ENCODE measurements around the gene THTPA. TPM values are rescaled to one million over a fixed set of nuclear protein-coding genes. Genes with fewer than 3 reads are reported as not detected.

THTPA gene
- total and polyA plus RNA-seq, 2 of the 4 experiments (the other 2 are of a cell fraction), result 5.0 to 9.2 TPM

DNA sequence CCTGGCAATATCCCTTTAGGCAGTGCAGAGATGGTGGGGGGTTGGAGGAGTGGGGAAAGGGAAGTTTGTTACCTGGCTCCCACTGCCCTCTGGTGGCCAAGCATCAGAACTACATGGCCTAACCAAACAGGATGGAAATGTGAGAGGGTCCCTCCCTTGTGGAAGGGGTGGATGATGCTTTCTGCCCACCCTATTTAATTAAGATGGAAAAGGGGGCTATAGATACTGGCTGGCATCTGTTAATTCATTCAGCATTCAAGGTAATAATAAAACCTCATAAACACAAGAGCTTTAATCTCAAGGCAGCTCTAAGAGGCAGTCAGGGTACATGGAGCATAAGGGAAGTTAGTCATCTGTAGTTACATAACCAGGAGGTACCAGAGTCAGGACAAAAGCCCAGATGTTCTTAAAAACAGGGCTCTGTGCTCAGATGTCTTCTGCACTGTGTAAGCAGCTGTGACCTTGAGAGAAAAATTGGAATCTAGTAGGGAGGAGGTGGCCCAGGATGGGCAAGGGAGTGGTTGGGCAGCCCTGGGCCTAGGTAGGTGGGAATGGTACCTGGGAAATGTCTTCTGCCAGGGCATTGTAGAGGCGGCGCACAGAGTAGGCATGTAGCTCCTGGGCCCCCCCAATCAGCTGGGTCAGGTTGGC, 6.9 kb downstream of the THTPA start (continued):
- TF ChIP-seq BHLHE40 (IDR thresholded peaks at IDR 0.05; ENCODE audit: low read depth, low read length), result no peak

DNA sequence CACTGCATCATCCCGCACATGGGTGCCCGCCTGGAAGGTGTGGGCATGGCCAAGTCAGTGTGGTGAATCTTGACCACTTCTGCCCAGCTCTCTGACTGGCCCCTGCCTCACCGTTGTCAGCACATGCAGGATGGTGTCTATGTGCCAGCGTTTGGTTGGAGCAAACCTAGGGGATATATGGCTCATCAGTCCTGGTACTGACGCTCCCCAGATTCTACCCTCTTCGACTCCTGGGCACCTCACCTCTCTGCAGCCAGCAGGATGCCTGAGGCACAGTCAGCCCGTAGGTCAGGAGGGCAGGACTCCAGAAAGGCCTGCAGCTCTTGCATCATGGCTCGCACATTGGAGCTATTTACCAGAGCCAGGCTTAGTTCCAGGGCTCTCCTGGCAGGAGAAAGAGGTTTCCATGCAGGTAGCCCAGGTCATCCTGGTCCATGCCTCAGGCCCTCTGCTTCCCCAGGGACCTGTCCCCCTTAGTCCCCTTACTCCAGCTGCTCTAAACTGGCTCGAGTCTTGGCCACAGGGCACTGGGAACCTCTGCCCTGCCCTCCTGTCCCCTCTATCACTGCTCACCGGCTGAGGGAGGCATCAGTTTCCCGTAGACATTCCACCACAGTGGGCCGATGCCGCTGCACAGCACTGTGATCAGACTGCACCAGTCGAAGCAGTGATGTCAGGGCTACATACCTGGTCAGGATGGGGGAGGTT, 7.6 kb downstream of the THTPA start:
- no peak overlapping the region for H3K56ac ChIP-seq (ENCODE audit: extremely low read depth, insufficient read depth, low read length)
- dilution Hi-C loops (cut with HindIII; ENCODE audit: low sequenced_read_pairs, unreplicated experiment) (no loop called here), intact Hi-C loops (cut with micrococcal nuclease) (no loop called here), in situ Hi-C loops (cut with MboI; ENCODE audit: low sequenced_read_pairs) (no loop called here)
- H4K5ac ChIP-seq (ENCODE audit: low read depth, low read length), result no peak overlapping the region
- no peak for ATAC-seq (ENCODE audit: low read depth)
- no peak overlapping the region for H2BK5ac ChIP-seq (ENCODE audit: low read depth, low read length, poor library complexity, severe bottlenecking)
- peaks cover 10% of the 10 kb centered on the region; the same call in 1 of the 2 replicates for H3K9me1 ChIP-seq (ENCODE audit: insufficient read depth, low read length)
- H3K27me3 ChIP-seq (ENCODE audit: control insufficient read depth, insufficient read depth, low read length), result peaks cover 4% of the 10 kb centered on the region; the same call in 1 of the 2 replicates
- H3K4me2 ChIP-seq (ENCODE audit: low read depth, low read length), result no peak overlapping the region
- H2AK5ac ChIP-seq (ENCODE audit: low read depth, low read length), result no peak overlapping the region
- no peaks in the 10 kb centered on the region for H3K9me3 ChIP-seq (ENCODE audit: control insufficient read depth, insufficient read depth, low read length)
- H3K27ac ChIP-seq (ENCODE audit: insufficient read depth, low read length), result no peak overlapping the region
- no peak overlapping the region for H2BK120ac ChIP-seq (ENCODE audit: low read depth, low read length)
- no peak overlapping the region for H3K4ac ChIP-seq (ENCODE audit: low read depth, low read length)
- no peak overlapping the region for H3K18ac ChIP-seq (ENCODE audit: low read depth, low read length)
- H2AK9ac ChIP-seq (replicated peaks; ENCODE audit: low read depth, low read length, poor library complexity), result no peak overlapping the region
- WGBS, 2 experiments (ENCODE audit: extremely low coverage in 2 of 2, insufficient read length in 1 of 2), result 77% methylated on average over 5 of the region's 14 CpGs; no CpG with 5 or more reads in 1 of the 2 experiments
- no peak overlapping the region for H3K23ac ChIP-seq (ENCODE audit: low read depth, low read length)
- H3K4me3 ChIP-seq (ENCODE audit: insufficient read depth, low read depth, low read length), result no peak overlapping the region
- BruUV-seq (replicated peaks), result no TSS peak
- H3K4me1 ChIP-seq (ENCODE audit: control insufficient read depth, insufficient read depth, low read length), result peaks cover 2% of the 10 kb centered on the region; the same call in 1 of the 2 replicates
- no peak overlapping the region for H2BK20ac ChIP-seq (ENCODE audit: low read depth, low read length)
- no peak overlapping the region for H4K8ac ChIP-seq (ENCODE audit: low read depth in 2 of 2, low read length in 2 of 2)
- DNase-seq, result no peak
- ChIA-PET POLR2A (ENCODE audit: unreplicated experiment) (interaction anchor here (1.0 kb wide), 1 partner anchor 85 kb away, joined by 3 read pairs; no protein-coding TSS in a partner anchor), CTCF (interaction anchor here (0.7 to 1.0 kb wide), 2 partner anchors 81 to 85 kb away, joined by 3 read pairs; no protein-coding TSS in a partner anchor)
- H4K91ac ChIP-seq (ENCODE audit: insufficient read depth, low read depth, low read length), result no peak overlapping the region
- no peaks in the 10 kb centered on the region for H4K20me1 ChIP-seq (ENCODE audit: insufficient read depth, low read length)
- peaks cover 7% of the 10 kb centered on the region for H3K36me3 ChIP-seq (ENCODE audit: control insufficient read depth, insufficient read depth, low read length)
- H2BK15ac ChIP-seq (ENCODE audit: low read depth, low read length), result no peak overlapping the region
- no peaks in the 10 kb centered on the region; a peak in 1 of 4 replicates for H3K79me1 ChIP-seq (ENCODE audit: low read depth in 1 of 2, low read length in 2 of 2)
- H3K9ac ChIP-seq (ENCODE audit: low read depth, low read length), result no peak overlapping the region
- no peak overlapping the region for H3K14ac ChIP-seq (replicated peaks; ENCODE audit: low read depth, low read length)
- peak overlapping the region; percentile 11 for H2AFZ ChIP-seq (replicated peaks; ENCODE audit: low read length, poor library complexity)
- TF ChIP-seq RFX5 (IDR thresholded peaks at IDR 0.05; ENCODE audit: low read depth, low read length) (no peak), POLR2A (IDR thresholded peaks at IDR 0.05; ENCODE audit: low read depth, low read length) (no peak), BHLHE40 (IDR thresholded peaks at IDR 0.05; ENCODE audit: low read depth, low read length) (no peak), MAZ (IDR thresholded peaks at IDR 0.05; ENCODE audit: borderline replicate concordance, low read depth, low read length) (no peak), MAFK (IDR thresholded peaks at IDR 0.05; ENCODE audit: low read depth, low read length) (no peak), MXI1 (IDR thresholded peaks at IDR 0.05; ENCODE audit: borderline replicate concordance, low read depth, low read length) (no peak), SMC3 (IDR thresholded peaks at IDR 0.05; ENCODE audit: low read depth, low read length) (no peak), RCOR1 (IDR thresholded peaks at IDR 0.05; ENCODE audit: insufficient replicate concordance, low read length) (no peak), RAD21 (IDR thresholded peaks at IDR 0.05; ENCODE audit: low read length) (no peak), CEBPB (IDR thresholded peaks at IDR 0.05; ENCODE audit: low read depth, low read length) (no peak), NFE2L2 (IDR thresholded peaks at IDR 0.05; ENCODE audit: low read depth, low read length) (no peak)
- TF ChIP-seq, protein P1, sequence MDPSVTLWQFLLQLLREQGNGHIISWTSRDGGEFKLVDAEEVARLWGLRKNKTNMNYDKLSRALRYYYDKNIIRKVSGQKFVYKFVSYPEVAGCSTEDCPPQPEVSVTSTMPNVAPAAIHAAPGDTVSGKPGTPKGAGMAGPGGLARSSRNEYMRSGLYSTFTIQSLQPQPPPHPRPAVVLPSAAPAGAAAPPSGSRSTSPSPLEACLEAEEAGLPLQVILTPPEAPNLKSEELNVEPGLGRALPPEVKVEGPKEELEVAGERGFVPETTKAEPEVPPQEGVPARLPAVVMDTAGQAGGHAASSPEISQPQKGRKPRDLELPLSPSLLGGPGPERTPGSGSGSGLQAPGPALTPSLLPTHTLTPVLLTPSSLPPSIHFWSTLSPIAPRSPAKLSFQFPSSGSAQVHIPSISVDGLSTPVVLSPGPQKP (IDR thresholded peaks at IDR 0.05; ENCODE audit: borderline replicate concordance, low read depth, low read length), result no peak
- TF ChIP-seq, protein P2, sequence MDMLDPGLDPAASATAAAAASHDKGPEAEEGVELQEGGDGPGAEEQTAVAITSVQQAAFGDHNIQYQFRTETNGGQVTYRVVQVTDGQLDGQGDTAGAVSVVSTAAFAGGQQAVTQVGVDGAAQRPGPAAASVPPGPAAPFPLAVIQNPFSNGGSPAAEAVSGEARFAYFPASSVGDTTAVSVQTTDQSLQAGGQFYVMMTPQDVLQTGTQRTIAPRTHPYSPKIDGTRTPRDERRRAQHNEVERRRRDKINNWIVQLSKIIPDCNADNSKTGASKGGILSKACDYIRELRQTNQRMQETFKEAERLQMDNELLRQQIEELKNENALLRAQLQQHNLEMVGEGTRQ (IDR thresholded peaks at IDR 0.05; ENCODE audit: low read depth, low read length), result no peak

All from IMR-90 (cell line).